Fibroblast of skin of left biceps (primary cell): ENCODE data around the gene POLR2L.

ENCODE experiments used
- DNase-seq, 2 experiments: peaks; one replicate each; pipeline ENCODE4 v3.0.0-alpha.2; 2013; ENCODE audit warnings: low read depth in 2 of 2

The POLR2L gene

GRCh38 chr11:838441-839279, 3.7 kb downstream of the POLR2L start:
- DNase-seq: no peak

GRCh38 chr11:837990-838307, 4.4 kb downstream of the POLR2L start:
- no peak for DNase-seq

GRCh38 chr11:837189-837989, 4.9 kb downstream of the POLR2L start:
- no peak for DNase-seq

GRCh38 chr11:836700-837099, 5.6 kb downstream of the POLR2L start:
- DNase-seq: no peak

GRCh38 chr11:836274-836673, 6.1 kb downstream of the POLR2L start:
- DNase-seq: no peak

GRCh38 chr11:834371-835316, 7.7 kb downstream of the POLR2L start:
- no peak for DNase-seq

- DNase-seq: no peak
Observed at GRCh38 chr11:833849-834311, 8.4 kb downstream of the POLR2L start.

GRCh38 chr11:833114-833791, 9.1 kb downstream of the POLR2L start:
- no peak for DNase-seq

- DNase-seq: no peak
Observed at GRCh38 chr11:832529-833113, 9.7 kb downstream of the POLR2L start, which contains the start of gene CD151. CD151 (plus strand) TSS chr11:832952; CDS start chr11:836070, 3,118 bp downstream.

- DNase-seq: no peak
Observed at GRCh38 chr11:831961-832528, 10.3 kb downstream of the POLR2L start.

GRCh38 chr11:831118-831864, 11.0 kb downstream of the POLR2L start:
- no peak for DNase-seq

GRCh38 chr11:830295-831117, 11.8 kb downstream of the POLR2L start:
- no peak for DNase-seq

- no peak for DNase-seq
Observed at GRCh38 chr11:829847-830294, 12.5 kb downstream of the POLR2L start.

GRCh38 chr11:829176-829846, 13.0 kb downstream of the POLR2L start:
- no peak for DNase-seq

GRCh38 chr11:828506-829175, 13.7 kb downstream of the POLR2L start:
- no peak for DNase-seq

GRCh38 chr11:827897-828192, 14.5 kb downstream of the POLR2L start, which contains the start of gene CRACR2B:
CRACR2B (plus strand) TSS chr11:827919; CDS start chr11:828608, 689 bp downstream.
- no peak for DNase-seq

GRCh38 chr11:827146-827896, 15.0 kb downstream of the POLR2L start:
- DNase-seq: no peak
